GOT3 (cell line): ENCODE measurements around the gene BBOF1.

Experiments
- DNase-seq: peaks from one replicate; lab custom pipeline; 2025; ENCODE audit warnings: mixed read lengths; lab: John Stamatoyannopoulos, UW

The BBOF1 gene

GRCh38 chr14:74029136-74029535 lies 10.0 kb downstream of the BBOF1 start:
- DNase-seq: no peak

GRCh38 chr14:74034572-74034971 lies 15.4 kb downstream of the BBOF1 start:
- no peak for DNase-seq

- no peak for DNase-seq
These were observed 16.4 kb downstream of the BBOF1 start for GRCh38 chr14:74035556-74035955.

- no peak for DNase-seq
These were observed 19.1 kb downstream of the BBOF1 start for GRCh38 chr14:74038020-74038859.

GRCh38 chr14:74042296-74042695 lies 23.1 kb downstream of the BBOF1 start:
- DNase-seq: no peak

- DNase-seq: no peak
These were observed 26.4 kb downstream of the BBOF1 start for GRCh38 chr14:74045522-74045921.

GRCh38 chr14:74048281-74048680 lies 29.1 kb downstream of the BBOF1 start:
- DNase-seq: no peak

- DNase-seq: no peak
These were observed 30.8 kb downstream of the BBOF1 start for GRCh38 chr14:74049876-74050495.

- DNase-seq: no peak
These were observed 43.6 kb downstream of the BBOF1 start for GRCh38 chr14:74062809-74063150.

- DNase-seq: no peak
These were observed 45.3 kb downstream of the BBOF1 start for GRCh38 chr14:74064426-74064825.

GRCh38 chr14:74064883-74065282 lies 45.7 kb downstream of the BBOF1 start:
- DNase-seq: no peak

GRCh38 chr14:74065746-74066575 lies 46.8 kb downstream of the BBOF1 start:
- DNase-seq: no peak

GRCh38 chr14:74077401-74077800 lies 58.3 kb downstream of the BBOF1 start:
- DNase-seq: no peak

- no peak for DNase-seq
These were observed 61.8 kb downstream of the BBOF1 start for GRCh38 chr14:74080820-74081460.

GRCh38 chr14:74081491-74081890 lies 62.3 kb downstream of the BBOF1 start:
- DNase-seq: no peak

GRCh38 chr14:74083161-74083560 lies 64.0 kb downstream of the BBOF1 start:
- no peak for DNase-seq

GRCh38 chr14:74083784-74084276 lies 64.7 kb downstream of the BBOF1 start:
- DNase-seq: no peak

GRCh38 chr14:74084277-74085046 lies 65.3 kb downstream of the BBOF1 start, which contains the start of the genes ALDH6A1 and LIN52:
ALDH6A1 (minus strand) TSS chr14:74084453; CDS start chr14:74084394, 59 bp downstream.
LIN52 (plus strand) TSS chr14:74084956; CDS start chr14:74084975, 19 bp downstream.
- DNase-seq: peak; percentile 83

- DNase-seq: no peak
These were observed 66.0 kb downstream of the BBOF1 start for GRCh38 chr14:74085047-74085637.

- DNase-seq: no peak
These were observed 66.7 kb downstream of the BBOF1 start for GRCh38 chr14:74085828-74086227.
